Ammon's horn (tissue), 1 donor: ENCODE results near the gene SLC35E1.
"Not testable (repeated sequence)": the region's sequence is repeated elsewhere in the genome, so short reads cannot be mapped to it uniquely, and the experiment has no call there.

Source experiments
- DNase-seq: peaks from one replicate; pipeline ENCODE4 v3.0.0-alpha.2; 2016; ENCODE audit warnings: low spot score

Gene SLC35E1

GRCh38 chr19:16544473-16545231, 27.6 kb downstream of the SLC35E1 start:
- no peak for DNase-seq

GRCh38 chr19:16543734-16544133, 28.5 kb downstream of the SLC35E1 start:
- DNase-seq = not testable (repeated sequence)

GRCh38 chr19:16542910-16543472, 29.2 kb downstream of the SLC35E1 start:
- no peak for DNase-seq

GRCh38 chr19:16542045-16542909, 29.9 kb downstream of the SLC35E1 start, which contains the start of gene CHERP:
CHERP (minus strand) TSS chr19:16542437; CDS start chr19:16542378, 59 bp downstream.
- DNase-seq = peak; percentile 95

- DNase-seq = no peak
These were observed 30.6 kb downstream of the SLC35E1 start for GRCh38 chr19:16541526-16542044.

GRCh38 chr19:16540948-16541347, 31.3 kb downstream of the SLC35E1 start:
- no peak for DNase-seq

- no peak for DNase-seq
These were observed 35.1 kb downstream of the SLC35E1 start for GRCh38 chr19:16537111-16537510.

- no peak for DNase-seq
These were observed 36.1 kb downstream of the SLC35E1 start for GRCh38 chr19:16536130-16536529.

GRCh38 chr19:16535381-16535780, 36.8 kb downstream of the SLC35E1 start:
- no peak for DNase-seq

GRCh38 chr19:16532440-16533234, 39.6 kb downstream of the SLC35E1 start:
- no peak for DNase-seq

- DNase-seq = no peak
These were observed 40.9 kb downstream of the SLC35E1 start for GRCh38 chr19:16531380-16531669.

GRCh38 chr19:16530540-16531379, 41.5 kb downstream of the SLC35E1 start:
- no peak for DNase-seq

- DNase-seq = no peak
These were observed 42.6 kb downstream of the SLC35E1 start for GRCh38 chr19:16529466-16530144.

- DNase-seq = no peak
These were observed 44.2 kb downstream of the SLC35E1 start for GRCh38 chr19:16527971-16528521.

GRCh38 chr19:16527334-16527935, 44.8 kb downstream of the SLC35E1 start:
- no peak for DNase-seq

GRCh38 chr19:16525751-16526481, 46.3 kb downstream of the SLC35E1 start:
- no peak for DNase-seq

- DNase-seq = no peak
These were observed 47.1 kb downstream of the SLC35E1 start for GRCh38 chr19:16524991-16525734.
